HG02943 (cell line): ENCODE data around the gene MYBPHL.

ENCODE experiments used
- ATAC-seq: cut with Tn5 transposase; IDR thresholded peaks from one replicate; pipeline ENCODE4 v1.9.1; 2021; ENCODE audit warnings: mild to moderate bottlenecking, low read depth, moderate library complexity; ENCODE audit not compliant: unreplicated experiment

MYBPHL gene

DNA sequence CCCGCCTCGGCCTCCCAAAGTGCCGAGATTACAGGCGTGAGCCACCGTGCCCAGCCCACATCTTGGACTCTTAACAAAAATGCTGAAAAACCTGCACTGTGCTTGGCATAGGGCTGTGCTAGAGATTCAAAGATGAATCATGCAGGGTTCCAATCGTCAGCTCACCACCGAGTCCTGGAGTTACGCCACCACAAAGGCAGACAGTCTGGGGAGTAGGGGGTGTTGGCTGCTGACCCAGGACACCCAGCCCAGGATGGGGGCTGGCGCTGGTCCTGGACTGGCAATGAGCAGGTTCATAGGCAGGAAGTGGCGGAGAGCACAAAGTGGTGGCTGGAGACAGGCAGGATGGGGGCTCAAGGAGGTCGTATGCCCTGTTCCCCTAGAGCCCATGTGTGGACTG, 39.8 kb downstream of the MYBPHL start:
- no peak for ATAC-seq

GRCh38 chr1:109265741-109266330, 41.0 kb downstream of the MYBPHL start:
- no peak for ATAC-seq

GRCh38 chr1:109265016-109265415, 41.8 kb downstream of the MYBPHL start:
- ATAC-seq: no peak

GRCh38 chr1:109264379-109264755, 42.4 kb downstream of the MYBPHL start:
- no peak for ATAC-seq

GRCh38 chr1:109263597-109264378, 43.0 kb downstream of the MYBPHL start:
- ATAC-seq: no peak

GRCh38 chr1:109263234-109263596, 43.6 kb downstream of the MYBPHL start:
- no peak for ATAC-seq

DNA sequence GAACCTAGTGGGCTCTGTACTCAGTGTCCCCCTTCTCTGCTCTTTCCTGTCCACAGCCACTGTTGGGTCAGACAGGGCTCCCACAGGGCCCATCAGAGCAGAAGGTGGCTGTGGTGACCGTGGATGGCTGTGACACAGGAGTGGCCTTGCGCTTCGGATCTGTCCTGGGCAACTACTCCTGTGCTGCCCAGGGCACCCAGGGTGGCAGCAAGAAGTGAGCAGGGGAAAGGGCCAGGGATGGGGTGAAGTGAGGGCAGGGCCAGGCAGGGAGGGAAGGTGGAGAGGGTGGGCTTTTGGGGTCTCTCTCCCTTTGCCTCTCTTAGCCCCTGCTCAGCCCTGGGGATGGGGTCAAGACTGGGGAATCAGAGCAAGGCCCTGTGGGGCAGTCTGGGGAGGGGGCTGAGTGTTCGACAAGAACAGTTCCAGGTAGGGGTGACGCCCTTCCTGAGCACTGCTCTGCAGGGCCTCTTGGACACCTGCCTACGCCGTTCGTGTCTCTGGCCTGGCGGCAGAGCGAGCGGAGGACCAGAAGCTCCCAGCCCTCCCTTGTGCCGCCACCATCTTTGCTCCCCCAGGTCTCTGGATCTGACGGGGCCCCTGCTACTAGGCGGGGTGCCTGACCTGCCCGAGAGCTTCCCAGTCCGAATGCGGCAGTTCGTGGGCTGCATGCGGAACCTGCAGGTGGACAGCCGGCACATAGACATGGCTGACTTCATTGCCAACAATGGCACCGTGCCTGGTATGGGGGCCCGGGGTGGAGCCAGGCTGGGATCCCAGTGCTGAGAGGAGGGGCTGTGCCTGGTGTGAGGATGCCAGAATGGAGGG, 44.4 kb downstream of the MYBPHL start:
- ATAC-seq: no peak

GRCh38 chr1:109261578-109261977, 45.2 kb downstream of the MYBPHL start:
- ATAC-seq: no peak

GRCh38 chr1:109261006-109261405, 45.8 kb downstream of the MYBPHL start:
- ATAC-seq: no peak

- no peak for ATAC-seq
Observed at GRCh38 chr1:109259674-109260557, 46.9 kb downstream of the MYBPHL start.

GRCh38 chr1:109258481-109259466, 48.0 kb downstream of the MYBPHL start:
- no peak for ATAC-seq

DNA sequence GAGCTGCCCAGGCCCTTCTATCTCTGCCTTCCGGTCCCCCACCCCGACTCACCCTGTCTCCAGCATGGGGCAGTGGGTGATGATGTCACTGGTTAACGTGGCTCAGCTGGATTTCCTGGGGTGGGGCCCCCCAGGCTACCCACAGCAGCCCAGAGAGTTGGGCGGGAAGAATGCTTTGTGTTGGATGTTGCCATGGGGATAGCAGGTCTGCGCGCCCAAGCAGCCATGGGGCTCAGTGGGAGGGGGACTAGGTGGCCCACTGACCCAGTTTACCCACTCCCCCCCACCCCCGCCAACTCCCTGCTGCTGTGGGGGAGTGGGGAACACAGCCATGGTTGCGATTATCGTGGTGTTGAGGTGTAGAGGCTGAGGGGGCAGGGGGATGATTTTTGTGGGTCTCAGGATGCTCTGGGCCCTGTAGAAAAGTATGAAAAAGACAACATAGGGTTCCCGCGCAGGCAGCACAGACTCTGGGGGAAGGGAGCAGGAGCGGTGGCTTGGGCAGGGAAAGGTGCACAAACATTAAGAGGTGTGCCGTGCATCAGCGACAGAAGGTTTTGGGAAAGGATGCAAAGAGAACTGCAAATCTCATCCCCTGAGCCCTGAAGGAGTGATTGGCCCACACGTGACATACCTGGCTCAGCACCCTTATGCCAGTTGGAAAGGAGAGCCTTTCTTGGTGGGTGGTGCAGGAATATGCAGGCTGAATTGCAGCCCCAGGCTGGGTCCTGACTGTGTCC, 49.0 kb downstream of the MYBPHL start:
- no peak for ATAC-seq

- ATAC-seq: no peak
Observed at GRCh38 chr1:109256971-109257681, 49.7 kb downstream of the MYBPHL start.

DNA sequence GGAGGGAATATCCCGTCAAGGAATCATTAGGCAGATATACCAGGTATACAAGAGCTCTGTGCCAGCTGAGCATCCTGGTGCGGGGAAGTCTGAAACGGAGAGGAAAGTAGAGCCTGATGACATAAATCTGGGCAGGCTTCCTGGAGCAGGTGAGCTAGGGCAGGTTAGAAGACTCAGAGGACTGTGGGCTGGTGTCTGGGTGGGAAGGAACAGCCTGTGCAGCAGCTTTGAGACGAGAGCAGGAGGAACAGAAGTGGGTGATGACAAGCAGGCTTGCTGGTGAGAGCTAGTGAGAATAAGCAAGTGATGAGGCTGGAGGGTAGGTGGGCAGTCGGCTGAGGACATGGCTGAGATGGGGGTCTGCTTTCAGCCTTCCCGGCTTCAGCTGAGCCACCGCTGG, 50.7 kb downstream of the MYBPHL start:
- no peak for ATAC-seq

GRCh38 chr1:109255678-109256077, 51.1 kb downstream of the MYBPHL start:
- no peak for ATAC-seq

DNA sequence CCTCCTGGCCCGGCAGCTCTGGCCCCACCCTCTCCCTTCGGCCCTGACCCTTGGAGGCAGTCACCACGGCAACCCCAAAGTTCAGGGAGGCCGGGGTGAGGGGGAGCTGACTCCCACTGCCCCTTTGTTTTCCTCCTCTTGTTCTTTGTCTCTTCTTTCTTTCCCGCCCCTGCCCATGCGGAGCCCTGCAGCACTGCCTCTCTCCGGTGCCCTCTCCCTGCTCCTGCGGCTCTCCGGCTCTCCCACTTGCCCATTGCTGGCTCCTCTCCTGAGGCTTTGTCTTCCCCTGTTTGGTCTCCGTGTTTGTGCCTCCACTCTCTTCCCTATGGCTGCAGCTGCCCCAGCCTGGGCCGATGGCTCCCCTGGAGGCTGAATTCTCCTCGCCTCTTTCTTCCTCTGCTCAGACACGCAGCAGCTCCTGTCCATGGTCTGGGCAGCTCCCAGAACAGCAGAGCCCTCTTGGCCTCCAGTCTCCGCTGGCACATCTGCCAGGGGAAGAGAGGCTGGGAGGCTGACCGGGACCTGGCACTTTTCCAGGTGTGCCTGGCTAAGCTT, 51.6 kb downstream of the MYBPHL start:
- no peak for ATAC-seq

DNA sequence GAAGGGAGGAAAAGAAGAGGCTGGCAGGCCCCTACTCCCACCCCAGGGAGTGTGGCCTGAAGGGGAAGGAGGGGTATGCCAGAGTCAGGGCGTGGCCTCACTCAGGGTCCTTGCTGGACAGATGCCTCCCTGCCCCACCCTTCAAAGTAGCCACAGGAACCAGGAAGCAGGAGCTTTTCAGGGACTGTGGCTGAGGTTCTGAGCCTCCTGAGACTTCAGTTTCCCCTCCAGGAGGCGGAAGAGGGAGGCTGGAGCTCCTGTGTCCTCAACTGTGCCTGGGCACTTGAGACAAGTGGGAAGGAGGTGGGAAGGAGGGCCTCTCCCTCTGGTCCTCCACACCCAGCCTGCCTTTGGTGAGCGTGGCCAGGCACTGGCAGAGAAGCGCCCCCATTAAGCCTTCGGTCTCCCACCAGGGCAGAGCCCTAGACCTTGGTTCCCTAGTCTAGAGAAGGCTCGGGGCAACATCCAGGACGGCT, 52.2 kb downstream of the MYBPHL start:
- ATAC-seq: no peak
